GM23248 (cell line): ENCODE data around the gene INPP4A.

Experiments
- EZH2 ChIP-seq: fragments of 200-600 bp; sonication (generic); IDR thresholded peaks from 2 replicates; pipeline ENCODE4 v1.6.1; 2018; ENCODE audit warnings: antibody characterized with exemption, mild to moderate bottlenecking; ENCODE audit not compliant: insufficient read depth, poor library complexity, severe bottlenecking
- EZH2phosphoT487 ChIP-seq: fragments of 200-600 bp; sonication (generic); IDR thresholded peaks from 2 replicates; pipeline ENCODE4 v1.6.1; 2018; ENCODE audit warnings: antibody characterized with exemption, moderate library complexity, mild to moderate bottlenecking, low read depth; ENCODE audit not compliant: insufficient read depth

GRCh38 chr2:98498703-98499440, 54.2 kb downstream of the INPP4A start:
- TF ChIP-seq EZH2 (no peak), EZH2phosphoT487 (no peak)
